ENCODE data around the gene DDX27.
"Not testable (repeated sequence)": the region's sequence is repeated elsewhere in the genome, so short reads cannot be mapped to it uniquely, and the experiment has no call there.

The DDX27 gene

DNA sequence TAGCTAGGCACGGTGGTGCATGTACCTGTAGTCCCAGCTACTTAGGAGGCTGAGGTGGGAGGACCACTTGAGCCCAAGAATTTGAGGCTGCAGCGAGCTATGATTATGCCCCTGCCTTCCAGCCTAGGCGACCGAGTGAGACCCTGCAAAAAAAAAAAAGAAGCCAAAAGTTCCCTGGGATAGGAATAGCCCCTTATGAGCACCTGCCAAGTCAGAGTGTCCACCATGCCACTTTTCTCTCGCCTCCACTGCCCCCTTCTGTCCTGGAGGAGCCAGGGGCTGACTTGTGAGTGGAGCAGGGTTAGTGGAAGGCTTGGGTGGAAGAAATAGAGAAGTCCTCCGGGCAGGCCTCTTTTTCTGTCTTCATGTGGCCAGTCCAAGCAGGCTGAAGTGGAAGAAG is 12.1 kb upstream of the DDX27 start:
- DNase-seq (ENCODE audit: low read depth in 2 of 2), result no peak

DNA sequence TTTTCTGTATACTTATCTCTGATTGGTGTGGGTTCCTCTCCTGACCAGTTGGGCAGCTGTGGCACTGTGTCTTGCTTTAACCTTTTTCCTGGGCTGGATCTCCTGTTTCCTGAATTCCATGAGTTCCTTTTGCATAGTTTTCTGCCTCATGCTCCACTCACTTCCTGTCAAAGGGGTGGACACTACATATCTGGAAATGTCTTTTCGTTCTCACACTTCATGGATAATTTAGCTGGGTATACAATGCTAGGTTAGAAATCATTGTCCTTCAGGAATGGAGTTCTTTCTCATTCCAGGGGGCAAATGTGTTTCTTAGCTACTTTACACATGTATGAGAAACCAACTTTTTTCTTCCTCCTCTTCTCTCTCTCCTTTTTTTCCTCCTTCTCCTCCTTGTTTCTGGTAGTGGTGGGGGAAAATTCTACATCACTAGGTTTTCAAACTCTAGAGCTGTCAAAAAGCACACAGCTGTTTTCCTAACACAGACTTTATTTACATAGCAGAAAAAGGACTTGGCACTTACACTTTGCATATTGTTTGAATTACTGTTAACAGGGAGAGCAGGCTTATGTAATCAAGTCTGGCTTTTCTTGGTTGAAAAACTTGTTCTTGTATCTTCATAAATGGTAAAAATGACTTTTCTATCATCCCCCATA is 9.0 kb upstream of the DDX27 start:
- DNase-seq (ENCODE audit: low read depth in 2 of 2), result no peak

DNA sequence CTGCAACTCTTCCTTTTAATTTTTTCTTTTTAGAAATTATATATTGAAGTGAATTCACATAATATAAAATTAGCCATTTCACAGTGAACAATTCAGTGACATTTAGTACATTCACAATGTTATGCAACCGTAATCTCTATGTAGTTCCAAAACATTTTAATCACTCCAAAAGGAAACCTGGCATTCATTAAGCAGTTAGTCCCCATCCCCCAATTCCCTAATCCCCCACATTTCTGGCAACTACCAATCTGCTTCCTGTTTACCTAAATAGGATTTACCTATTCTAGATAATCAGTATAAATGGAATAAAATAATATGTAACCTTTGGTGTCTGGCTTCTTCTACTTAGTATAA is 8.5 kb upstream of the DDX27 start:
- DNase-seq (ENCODE audit: low read depth in 2 of 2), result no peak

DNA sequence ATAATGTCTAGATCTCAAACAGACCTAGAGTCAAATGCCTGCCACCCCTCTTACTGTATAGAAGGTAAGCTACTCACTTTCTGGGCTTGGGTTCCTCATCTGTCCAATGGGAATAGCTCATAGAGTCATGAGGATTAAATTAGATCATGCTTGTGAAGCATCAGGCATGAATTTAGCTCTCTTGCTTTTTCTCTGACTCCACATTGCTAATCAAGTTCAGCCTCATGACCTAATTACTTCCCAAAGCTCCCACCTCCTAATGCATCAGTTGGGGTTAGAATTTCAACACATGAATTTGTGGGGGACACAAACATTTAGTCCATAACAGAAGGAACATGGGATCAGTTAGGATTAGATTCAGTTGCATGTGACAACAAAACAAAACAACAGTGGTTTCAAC is 4.6 kb upstream of the DDX27 start:
- DNase-seq (ENCODE audit: low read depth in 2 of 2), result no peak

DNA sequence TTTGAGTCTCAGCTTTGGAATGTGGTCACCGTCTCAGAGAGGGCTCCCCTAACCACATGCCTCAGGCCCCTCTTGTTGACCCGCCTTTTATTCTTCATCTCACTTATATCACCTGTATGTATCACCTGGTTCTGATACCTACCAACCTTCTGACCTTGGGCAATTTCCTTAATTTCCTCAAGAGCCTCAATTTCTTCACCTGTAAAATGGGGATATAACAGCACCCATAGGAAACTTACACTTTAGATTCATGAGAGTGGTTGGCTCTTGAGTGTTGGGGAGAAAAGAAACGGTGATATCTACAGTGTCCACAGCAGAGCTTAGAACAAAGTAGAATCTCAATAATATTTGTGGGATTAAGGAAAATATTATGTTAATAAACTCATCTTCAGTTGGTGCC is 4.0 kb upstream of the DDX27 start:
- no peak for DNase-seq (ENCODE audit: low read depth in 2 of 2)

DNA sequence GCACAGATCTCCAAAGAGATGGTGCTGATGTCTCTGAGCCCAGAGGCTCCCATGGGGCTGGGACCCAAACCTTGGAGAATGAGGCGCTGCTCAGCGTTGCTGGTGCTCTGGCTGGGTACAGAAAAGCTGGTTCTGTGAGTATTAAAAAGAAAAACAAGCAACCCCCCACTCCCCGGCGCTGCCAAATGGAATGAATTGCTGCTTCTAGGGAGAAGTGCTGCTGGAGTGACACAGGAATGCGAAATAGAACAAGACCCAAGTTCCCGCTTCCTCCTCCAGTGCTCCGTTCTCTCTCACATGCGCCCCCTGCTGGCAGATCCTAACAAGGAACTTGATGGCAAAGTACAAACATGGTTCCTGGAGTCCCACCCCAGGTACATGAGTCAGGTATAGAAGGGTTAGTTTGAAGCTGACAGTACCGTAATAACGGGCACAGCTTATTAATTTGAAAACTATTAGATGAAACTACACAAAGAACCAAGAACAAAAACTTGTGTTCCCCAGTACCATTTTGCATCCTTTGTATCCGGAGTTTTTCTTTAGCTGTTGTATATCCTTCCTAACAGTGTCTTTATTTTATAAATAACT is 2.1 kb upstream of the DDX27 start:
- peak; percentile 75 to 79 for DNase-seq (ENCODE audit: low read depth in 2 of 2)

DNA sequence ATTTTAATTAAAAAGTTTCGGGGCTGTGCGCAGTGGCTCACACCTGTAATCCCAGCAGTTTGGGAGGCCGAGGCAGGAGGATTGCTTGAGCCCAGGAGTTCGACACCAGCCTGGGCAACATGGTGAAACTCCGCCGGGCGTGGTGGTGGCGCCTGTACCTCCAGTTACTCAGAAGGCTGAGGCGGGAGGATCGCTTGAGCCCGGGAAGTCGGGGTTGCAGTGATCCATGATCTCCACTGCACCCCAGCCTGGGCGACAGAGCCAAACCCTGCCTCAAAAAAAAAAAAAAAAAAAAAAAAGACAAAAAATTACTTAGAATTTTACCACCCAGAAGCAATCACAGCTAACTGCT is 501 bp upstream of the DDX27 start:
- not testable (repeated sequence) for DNase-seq (ENCODE audit: low read depth in 2 of 2)

DNA sequence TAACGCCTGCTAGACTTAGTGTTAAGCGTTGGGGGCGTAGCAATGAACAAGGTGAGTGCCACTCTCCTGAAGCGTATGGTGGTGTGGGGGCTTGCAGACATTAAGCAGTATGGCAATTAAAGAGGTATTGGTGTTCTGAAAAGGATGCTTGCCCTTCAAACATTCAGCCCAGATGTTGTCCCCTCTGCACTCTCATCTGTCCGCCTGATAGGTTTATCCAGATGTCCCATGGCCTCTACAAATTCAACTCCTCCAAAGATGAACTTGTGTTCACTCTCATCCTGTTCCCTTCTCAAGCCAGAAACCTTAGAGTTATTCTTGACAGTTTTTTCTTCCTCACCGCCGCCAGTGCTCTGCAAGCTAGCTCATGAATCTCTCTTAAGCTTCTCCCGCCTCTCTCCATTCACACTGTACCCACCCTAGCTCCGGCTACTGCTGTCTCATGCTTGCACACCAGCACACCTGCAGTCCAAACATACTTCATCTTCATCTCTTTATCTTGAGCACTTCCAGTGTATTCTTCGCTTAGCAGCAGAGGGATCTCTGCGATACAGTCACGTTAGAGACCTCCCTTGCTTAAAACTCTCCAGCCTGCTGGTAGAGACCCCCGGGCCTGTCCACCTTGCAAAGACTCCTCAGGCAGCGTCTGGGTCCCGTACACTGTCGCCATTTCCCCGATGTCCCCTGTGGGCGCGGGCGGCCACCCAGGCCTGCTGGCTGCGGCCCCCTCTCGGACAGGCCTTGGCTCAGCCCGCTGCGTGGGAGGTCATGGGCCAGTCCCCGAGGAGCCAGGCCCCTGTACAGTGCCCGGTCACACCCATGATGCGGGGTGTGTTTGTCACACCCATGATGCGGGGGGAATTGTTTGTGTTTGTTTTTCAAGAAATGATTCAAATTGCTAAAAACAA is 962 bp downstream of the DDX27 start:
- DNase-seq (ENCODE audit: low read depth in 2 of 2), result no peak

DNA sequence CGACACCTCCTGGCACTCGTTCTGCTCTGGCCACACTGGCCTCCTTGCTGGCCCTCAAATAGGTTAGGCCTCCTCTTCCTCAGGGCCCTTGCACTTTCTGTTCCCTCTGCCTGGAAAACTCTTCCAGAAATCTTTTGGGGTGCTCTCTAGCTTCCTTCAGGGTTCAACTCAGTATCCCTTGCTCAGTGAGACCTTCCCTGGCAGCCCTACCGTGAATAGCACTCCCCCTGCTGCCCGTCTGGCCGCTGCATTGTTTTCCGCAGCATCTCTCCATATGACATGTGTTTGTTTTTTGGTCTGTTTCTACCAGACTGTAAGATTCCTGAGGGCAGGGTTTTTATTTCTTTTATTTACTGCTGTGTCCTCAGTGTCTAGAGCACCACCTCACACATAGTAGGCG is 6.7 kb downstream of the DDX27 start:
- no peak for DNase-seq (ENCODE audit: low read depth in 2 of 2)

DNA sequence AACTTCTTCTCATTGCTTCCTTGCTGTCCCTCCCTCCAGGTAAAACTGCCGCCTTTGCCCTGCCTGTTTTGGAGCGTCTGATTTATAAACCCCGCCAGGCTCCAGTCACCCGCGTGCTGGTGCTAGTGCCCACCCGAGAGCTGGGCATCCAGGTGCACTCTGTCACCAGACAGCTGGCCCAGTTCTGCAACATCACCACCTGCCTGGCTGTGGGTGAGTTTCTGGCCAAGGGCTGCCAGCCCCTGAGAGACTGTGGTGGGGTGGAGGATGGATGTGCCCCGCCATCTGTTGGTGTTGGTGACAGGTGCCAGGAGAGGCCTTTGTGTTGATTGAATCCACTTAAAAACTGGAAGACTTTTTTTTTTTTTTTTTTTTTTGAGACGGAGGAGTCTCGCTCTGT is 9.5 kb downstream of the DDX27 start:
- DNase-seq (ENCODE audit: low read depth in 2 of 2), result no peak

DNA sequence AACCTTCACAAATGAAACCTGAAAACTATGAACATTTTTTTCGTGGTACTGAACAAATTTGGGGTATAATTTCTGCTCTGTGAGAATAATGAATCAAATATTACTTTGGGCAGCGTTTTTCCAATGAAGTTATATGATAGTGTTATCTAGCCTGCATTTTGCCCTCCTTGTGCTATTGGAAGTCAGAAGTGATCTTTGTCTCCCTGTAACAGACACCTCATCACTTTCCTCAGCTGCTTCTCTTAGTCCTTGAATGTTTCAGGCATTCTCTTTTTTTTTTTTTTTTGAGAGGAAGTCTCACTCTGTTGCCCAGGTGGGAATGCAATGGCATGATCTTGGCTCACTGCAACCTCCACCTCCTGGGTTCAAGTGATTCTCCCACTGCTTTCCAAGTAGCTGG is 10.2 kb downstream of the DDX27 start:
- no peak for DNase-seq (ENCODE audit: low read depth in 2 of 2)

DNA sequence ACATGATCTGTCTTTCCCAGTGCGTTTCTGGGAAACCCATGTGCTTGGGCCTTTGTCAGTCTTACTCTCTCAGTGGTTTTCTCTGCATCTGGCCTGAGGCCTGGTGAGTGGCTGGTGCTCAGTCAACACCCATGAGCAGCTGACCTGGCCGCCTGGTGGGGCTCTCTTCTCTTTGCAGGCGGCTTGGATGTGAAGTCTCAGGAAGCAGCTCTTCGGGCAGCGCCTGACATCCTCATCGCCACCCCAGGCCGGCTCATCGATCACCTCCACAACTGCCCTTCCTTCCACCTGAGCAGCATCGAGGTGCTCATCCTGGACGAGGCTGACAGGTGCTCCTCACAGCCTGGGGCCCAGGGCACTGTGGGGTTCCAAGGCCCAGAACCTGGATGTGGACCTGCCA is 10.8 kb downstream of the DDX27 start:
- DNase-seq (ENCODE audit: low read depth in 2 of 2), result no peak

DNA sequence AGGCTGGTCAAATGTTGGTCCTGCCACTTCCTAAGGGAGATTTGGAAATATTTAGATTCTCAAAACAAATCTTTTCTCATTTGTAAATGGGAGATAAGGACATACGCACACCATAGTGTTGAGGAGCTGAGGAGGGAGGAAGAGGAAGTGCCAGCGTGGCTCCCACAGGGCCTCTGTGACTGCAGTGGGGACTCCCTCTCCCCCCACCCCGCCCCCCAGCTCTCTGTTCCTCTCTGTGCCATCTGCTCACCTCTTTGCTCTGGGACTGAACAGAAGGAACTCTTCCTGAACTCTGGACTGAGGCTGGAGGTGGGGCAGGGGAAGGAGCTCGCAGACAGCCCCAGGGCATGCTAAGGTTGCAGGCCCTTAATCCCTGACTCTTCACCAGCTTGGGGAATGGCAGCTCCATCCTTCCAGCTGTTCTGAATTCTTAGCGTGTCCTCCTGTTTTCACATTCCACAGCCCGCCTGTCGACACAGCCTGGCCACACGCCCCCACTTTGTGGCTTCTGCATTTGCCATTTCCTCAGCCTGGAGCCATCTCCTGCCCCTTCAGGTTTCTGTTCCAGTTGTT is 11.4 kb downstream of the DDX27 start:
- DNase-seq (ENCODE audit: low read depth in 2 of 2), result no peak

DNA sequence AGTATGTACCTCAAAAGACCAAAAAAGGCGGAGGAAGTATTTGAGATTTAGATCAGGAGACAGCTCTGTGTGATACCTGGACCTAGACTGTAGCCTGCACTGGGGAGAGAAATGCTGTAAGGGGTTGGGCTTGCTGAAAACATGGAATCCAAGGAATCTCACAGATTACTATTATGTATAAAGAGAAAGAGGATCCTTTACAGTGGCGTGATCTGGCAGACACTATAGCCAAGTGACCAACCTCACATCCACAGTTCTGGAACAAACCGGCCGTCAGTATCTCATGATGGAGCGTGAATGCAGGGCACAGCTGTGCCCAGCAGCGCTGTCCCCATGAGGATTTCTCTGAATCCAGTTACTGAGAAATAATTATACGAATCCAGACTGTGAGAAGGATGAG is 12.3 kb downstream of the DDX27 start:
- no peak for DNase-seq (ENCODE audit: low read depth in 2 of 2)

DNA sequence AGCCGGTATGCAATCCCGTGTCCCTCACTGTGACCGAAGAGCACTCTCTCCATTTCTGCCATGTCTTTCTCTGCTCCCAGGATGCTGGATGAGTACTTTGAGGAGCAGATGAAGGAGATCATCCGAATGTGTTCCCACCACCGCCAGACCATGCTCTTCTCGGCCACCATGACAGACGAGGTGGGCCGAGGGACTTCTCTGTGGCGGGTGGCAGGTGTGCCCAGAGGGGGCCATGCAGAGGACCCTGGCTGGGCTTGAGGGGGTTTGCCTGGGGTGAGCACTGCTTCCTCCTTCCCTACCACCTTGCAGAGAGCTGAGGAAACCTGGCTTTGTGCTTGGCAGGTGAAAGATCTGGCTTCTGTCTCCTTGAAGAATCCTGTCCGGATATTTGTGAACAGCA is 14.0 kb downstream of the DDX27 start:
- no peak for DNase-seq (ENCODE audit: low read depth in 2 of 2)

DNA sequence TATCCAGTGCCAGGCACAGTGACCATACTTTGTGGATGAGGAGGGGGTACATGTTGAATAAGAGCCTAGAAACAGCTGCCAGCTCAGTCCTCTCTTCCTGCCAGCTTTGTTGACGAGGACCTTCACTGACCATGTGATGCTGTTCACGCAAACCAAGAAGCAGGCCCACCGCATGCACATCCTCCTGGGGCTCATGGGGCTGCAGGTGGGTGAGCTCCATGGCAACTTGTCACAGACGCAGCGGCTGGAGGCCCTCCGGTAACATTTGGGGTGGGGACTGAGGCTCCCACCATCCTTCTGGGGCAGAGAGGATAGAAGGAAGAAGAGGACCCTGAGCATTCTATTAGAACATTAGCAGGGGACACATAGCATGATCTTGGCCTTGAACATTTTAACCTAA is 15.6 kb downstream of the DDX27 start:
- no peak for DNase-seq (ENCODE audit: low read depth in 2 of 2)

DNA sequence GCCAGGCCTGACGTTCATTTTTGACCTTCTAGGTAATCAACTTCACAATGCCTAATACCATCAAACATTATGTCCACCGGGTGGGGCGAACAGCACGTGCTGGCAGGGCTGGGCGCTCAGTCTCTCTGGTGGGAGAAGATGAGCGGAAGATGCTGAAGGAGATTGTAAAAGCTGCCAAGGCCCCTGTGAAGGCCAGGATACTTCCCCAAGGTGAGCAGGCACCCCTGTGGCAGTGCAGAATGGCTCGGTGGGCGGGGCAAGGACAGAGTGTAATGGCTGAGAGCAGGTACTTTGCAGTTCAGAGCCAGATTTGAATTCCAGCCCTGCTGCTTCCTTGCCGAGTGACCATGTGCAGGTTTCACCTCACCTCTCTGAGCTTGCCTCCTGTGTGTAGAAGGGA is 17.1 kb downstream of the DDX27 start:
- no peak for DNase-seq (ENCODE audit: low read depth in 2 of 2)

DNA sequence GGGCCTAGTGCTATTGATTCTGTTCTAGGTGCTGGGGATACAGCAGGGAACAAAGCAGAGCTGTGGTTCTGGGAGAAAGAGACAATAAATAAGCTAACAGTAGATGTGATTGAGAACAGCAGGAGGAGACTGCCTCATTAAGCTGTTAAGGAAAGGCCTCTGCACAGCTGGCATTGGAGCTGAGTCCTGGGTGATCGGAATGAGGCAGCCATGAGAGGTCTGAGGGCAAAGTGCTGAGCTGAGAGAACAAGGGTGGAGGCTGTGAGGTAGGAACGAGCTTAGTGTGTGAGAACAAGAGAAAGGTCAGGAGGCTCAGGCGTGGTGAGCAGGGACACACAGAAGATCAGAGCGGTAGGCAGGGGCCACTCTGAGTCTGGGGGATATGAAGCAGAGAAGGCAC is 18.3 kb downstream of the DDX27 start:
- DNase-seq (ENCODE audit: low read depth in 2 of 2), result no peak

DNA sequence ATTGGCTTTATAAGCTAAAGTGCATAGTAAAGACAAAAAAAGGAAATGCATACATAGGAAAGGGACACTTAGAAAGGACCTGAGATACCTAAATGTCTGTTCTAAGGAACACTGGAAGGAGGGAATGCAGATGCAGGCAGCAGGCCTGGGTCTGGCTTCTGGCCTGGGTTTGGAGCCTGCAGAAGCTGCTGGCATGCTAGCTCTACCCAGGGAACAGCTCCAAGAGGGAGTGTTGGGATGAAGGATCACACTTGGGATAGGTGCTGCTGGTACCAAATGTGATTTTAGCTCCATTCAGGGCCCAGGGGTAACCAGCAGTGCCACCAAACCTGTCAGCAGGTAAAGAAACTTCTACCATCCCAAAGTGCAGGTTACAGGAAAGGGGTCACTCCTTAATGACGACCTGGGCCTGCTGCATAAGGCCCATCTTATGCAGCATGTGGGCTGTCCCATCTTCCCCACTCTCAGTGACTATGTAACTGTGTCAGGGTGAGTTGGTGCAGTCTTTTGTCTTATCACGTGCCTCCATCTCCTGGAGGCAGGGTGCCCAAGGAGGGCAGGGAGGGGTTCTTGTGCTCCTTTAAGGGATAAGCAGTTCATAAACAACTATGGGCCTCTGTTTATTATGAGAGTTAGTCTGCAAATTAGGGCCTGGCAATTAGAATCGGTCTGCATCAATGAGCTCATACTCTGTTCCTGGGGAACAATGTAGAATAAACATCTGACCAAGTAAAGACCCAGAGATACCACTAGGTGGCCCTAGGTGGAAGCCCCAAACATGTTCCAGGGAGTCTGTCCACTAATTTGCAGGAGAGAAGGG is 26.9 kb downstream of the DDX27 start:
- DNase-seq (ENCODE audit: low read depth in 2 of 2), result peak; percentile 10

DNA sequence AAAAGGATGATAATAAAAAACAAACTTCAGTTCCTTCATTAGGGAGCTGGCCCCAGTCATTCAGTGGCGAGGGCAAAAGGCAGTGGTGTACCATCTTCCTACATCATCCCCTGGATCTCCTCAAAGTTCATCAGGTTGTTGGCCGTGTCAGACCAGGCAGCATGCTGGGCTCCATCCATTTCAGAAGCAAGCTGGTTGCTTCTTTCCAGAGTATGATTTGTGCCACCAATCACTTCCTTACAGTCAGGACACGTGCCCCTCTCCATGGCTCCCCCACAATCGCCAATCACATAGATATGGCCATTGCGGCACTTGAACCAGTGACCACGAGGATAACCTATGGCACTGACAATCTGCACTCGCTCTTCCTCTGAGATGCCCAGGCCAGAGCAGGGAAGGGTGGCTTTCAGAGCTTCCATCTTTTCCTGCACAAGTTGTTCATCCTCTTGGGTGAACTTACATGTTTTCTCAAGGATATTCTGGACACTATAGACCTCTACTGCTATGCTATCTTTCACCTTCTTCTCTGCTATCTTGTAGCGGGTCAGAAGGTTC is 28.0 kb downstream of the DDX27 start:
- DNase-seq (ENCODE audit: low read depth in 2 of 2), result no peak

DNA sequence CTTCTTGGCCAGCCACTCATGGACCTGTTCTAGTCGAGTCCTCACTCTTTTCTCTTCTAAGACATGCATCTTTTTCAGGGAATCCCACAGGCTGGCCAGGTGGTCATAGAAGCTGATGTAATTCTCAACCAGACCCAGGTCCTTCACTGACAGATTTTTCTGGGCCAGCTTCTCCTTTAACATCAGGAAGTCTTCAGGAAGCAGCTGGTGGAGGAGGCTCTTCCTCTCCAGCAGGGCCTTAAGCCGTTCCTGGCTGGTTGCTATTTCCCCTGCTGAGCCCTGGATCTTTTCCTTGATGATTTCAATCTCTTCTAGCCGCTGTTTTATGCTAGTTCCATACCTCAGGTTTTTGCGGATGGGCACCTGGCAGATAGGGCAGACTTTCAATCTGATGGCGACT is 28.6 kb downstream of the DDX27 start:
- no peak for DNase-seq (ENCODE audit: low read depth in 2 of 2)

DNA sequence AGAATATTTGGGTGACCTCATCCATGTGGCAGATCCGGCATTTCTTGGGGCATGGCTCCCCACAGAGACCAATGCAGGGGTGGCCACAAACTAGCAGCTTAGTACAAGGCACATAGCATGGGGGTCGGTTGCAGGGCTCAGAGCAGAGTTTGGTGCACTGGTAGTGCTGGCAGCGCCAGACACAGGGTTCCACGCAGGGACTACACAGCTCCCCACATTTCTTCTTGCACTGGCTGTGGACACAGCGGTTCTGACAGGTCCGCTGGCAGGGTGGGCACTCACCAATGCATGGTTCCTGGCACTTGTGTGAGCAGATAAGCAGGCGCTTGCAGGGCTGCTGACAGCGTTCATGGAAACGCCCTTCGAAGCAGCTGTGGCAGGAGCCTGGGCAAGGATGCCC is 29.1 kb downstream of the DDX27 start:
- no peak for DNase-seq (ENCODE audit: low read depth in 2 of 2)
